HepG2 (cell line): ENCODE results near the gene IQCM.

Experiments
- CTCF ChIP-seq: sonication (generic); formaldehyde crosslinking; IDR thresholded peaks from 2 replicates; pipeline ENCODE4 v1.5.0; 2020; ENCODE audit warnings: mild to moderate bottlenecking, missing genetic modification reagents, moderate library complexity
- MEIS2 ChIP-seq: sonication (generic); formaldehyde crosslinking; IDR thresholded peaks from 2 replicates; pipeline ENCODE4 v1.9.0; 2021; ENCODE audit warnings: mild to moderate bottlenecking, missing genetic modification reagents
- TFE3 ChIP-seq: IDR thresholded peaks from 2 replicates; pipeline ENCODE4 v1.6.1; 2016
- ZNF282 ChIP-seq: fragments of 450-650 bp; IDR thresholded peaks from 2 replicates; pipeline ENCODE4 v1.6.1; 2018; ENCODE audit not compliant: partially characterized antibody
- ZNF431 ChIP-seq: sonication (generic); formaldehyde crosslinking; IDR thresholded peaks from 2 replicates; pipeline ENCODE4 v1.9.0; 2022; ENCODE audit warnings: missing genetic modification reagents, low read depth, mild to moderate bottlenecking, borderline replicate concordance

- no peak for TF ChIP-seq ZNF431 (CRISPR knock-in tag)
- no peak for TF ChIP-seq MEIS2
- no peak for TF ChIP-seq TFE3
- no peak for TF ChIP-seq ZNF282
- TF ChIP-seq CTCF (CRISPR knock-in tag) = no peak
These were observed 77.5 kb downstream of the IQCM start for GRCh38 chr4:149738156-149738555.
